CD4-positive, alpha-beta T cell treated with Interleukin-15 for 4 hours (primary cell): ENCODE results near the gene PTGFR.

Experiments used
- DNase-seq: peaks from one replicate; pipeline ENCODE4 v3.0.0-alpha.2; 2020; ENCODE audit warnings: low spot score

Gene PTGFR

DNA sequence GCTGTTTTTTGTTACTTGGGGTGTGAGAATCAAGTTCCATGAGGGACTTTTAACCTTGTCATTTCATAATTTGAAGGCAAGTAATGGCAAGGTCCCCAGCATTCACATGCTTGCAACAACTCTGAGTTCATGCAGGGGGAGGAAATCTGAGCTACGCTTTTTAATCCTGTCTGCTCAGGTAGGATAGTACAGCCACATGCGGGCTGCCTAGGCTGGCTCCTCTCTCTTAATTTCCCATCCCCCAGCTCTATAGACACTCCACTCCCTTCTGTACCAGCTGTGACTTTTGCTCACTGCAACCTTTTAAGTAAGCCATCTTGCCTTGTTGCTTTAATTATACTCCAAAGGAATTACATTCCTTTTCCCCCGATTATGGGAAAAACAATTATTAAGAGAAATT, 30.1 kb downstream of the PTGFR start:
- DNase-seq: no peak

DNA sequence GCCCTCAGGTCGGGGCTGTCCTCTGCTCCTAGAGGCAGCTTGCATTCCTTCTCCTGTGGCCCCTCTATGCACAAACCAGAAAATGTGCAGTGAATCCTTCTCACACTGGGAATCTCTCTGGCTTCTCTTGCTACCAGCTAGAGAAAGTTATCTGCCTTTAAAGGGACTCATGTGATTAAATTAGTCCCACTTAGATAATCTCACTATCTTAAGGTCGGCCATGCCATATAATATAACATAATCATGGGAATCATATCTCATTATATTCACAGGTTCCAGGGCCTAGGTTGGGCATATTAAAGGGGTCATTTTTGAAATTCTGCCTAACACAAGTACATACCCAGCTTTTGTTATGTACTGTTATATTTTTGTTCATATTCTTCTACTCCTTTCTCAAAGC, 31.4 kb downstream of the PTGFR start:
- DNase-seq: no peak

DNA sequence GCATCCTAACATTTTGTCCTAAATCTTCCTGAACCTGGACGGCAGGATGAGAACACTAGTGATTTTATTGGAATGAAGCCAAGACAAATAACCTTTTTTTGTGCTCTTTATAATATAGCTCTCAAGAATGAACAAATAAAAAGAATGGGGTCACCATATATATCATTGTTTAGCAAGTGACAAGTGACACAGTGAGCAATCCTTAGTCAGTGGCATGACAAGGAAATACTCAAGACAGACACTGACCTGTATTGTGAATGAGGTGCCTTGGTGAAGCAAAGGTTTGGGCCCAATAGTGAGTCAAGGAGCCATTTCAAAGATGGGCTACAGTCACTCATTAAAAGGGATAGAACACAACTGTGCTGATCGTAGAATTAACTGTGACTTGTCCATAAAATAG, 35.7 kb downstream of the PTGFR start:
- no peak for DNase-seq

DNA sequence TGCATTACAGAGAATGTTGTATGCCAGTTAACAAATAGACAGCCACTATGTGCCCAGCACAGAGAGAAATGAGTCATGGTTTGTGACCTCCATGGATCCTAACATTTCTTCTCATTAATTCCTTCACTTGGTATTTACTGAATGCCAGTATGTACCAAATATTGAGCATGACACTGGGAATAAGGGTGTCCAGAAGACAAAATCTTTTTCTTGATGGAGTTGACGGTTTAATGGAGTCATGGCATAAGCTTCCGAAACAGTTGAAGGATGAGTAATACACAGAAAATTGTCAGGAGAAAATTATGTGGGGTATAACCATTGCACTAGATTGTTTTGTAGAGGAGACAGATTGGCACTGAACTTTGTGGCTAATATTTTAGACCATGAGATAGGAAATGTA, 36.9 kb downstream of the PTGFR start:
- DNase-seq: no peak

DNA sequence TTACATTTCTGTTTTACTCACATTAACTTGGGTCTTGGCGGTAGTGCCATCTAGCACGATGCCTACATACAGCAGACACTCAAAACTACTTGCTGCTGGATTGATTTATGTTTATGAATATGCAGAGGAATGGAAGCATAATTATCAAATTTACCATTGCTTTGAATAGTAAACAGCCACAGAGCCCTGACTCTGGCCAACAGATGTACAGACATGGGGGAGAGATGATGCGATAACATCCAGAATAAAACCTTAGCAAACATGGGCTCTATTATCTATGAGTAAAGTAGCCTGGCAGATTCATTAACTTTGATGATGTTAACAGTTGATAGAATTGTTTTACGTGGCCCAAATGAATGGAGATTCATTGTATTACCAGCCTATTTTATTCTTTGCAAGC, 42.8 kb downstream of the PTGFR start:
- DNase-seq: no peak

DNA sequence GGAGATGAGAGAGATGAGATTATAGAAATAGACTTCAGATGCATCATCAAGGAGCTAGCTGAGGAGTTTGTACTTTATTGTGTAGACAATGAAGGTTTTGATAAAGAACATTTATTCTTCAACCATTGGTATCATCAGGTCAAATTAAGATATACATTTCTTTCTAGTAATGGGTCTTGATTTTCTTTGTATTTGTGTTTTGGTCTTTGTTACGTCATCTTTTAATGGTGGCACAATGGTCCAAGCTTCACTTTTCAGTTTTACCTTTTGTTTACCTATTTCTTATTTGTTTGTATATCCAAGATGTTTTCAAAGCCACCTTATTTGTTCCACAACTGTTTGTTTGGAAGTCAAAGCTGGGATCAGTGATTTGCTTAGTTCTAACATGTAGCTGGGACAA, 44.5 kb downstream of the PTGFR start:
- no peak for DNase-seq

DNA sequence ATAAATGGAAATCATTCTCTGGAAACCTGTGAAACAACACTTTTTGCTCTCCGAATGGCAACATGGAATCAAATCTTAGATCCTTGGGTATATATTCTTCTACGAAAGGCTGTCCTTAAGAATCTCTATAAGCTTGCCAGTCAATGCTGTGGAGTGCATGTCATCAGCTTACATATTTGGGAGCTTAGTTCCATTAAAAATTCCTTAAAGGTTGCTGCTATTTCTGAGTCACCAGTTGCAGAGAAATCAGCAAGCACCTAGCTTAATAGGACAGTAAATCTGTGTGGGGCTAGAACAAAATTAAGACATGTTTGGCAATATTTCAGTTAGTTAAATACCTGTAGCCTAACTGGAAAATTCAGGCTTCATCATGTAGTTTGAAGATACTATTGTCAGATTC, 45.7 kb downstream of the PTGFR start:
- no peak for DNase-seq

DNA sequence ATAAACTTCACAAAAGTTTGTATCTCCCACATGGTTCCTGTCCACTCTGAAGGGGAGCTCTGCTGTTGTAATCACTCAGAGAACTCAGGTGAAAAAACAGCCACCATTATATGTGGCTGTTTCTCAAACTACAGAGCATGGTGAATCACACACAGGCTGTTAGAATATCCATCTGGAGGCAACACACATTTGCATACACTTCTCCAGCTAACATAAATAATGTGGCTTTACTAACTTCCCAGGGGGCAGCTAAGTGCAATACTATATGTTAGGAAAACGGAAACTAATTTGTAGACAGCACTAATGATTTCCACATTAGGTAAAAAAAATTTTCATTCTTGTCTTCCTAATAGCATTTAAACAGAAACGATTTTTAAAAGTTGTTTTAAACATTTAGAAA, 49.3 kb downstream of the PTGFR start:
- no peak for DNase-seq

DNA sequence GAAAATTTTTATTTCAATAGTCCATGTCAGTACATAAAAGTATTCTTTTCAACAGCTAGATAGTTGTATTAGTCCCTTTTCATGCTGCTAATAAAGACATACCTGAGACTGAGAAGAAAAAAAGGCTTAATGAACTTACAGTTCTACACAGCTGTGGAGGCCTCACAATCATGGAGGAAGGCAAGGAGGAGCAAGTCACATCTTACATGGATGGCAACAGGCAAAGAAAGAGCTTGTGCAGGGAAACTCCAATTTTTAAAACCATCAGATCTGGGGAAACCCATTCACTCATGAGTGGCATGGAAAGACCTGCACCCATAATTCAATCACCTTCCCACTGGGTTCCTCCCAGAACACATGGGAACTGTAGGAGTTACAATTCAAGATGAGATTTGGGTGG, 50.7 kb downstream of the PTGFR start:
- no peak for DNase-seq

DNA sequence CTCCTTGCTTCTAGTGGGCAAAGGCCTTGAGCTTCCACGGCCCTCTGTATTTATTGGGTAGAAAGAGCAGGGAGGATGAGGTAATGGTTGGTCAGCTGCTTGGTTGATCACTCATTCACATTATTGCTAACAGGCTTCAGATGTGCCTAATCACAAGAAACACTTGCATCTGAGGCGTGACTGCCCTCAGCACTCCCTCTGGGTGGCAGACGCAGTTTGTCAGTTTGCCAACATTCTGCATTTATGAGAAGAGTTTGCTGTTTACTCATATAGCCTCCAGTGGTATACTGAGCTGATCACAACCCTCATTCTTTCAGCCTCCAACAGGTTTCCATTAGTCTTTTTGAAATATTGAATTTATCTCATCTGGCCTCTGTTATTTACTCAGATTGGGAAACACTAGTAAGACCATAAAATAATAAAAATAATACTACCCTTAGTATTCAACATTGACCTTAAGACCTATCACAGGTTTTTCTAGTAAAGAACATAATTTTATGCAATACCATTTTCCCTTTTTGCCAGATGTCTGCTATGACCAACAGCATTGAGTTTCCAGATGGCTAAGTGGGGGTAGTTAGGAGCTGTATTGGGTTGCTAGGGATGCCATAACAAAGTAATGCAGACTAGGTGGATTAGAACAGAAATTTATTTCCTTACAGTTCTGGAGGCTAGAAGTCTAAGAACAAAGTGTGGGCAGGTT, 53.3 kb downstream of the PTGFR start:
- no peak for DNase-seq

DNA sequence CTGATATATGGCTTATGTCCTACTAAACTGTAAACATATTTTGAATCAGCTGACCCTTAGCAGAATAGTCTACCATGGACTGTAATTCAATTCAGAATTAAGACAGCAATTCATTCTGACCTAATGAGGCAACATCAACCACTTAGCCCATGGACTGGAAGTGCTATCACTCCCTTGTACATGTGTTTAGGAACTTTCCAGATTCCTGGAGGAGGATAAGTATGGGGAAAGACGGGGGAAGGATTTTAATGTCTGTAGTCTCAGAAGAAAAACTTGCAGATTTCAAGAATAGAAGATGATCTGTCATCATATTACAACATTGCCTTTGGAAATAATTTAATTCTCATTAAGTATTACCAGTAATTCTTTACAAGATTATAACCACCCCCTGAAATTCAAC, 56.3 kb downstream of the PTGFR start:
- no peak for DNase-seq

DNA sequence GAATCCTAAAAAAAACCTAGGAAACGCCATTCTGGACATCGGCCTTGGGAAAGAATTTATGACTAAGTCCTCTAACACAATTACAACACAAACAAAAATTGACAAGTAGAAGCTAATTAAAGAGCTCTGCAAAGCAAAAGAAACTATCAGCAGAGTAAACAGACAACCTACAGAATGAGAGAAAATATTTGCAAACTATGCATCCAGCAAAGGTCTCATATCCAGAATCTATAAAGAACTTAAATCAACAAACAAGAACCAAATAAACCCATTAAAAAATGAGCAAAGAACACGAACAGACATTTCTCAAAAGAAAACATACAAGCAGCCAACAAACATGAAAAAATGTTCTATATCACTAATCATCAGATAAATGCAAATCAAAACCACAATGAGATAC, 58.6 kb downstream of the PTGFR start:
- DNase-seq: no peak

DNA sequence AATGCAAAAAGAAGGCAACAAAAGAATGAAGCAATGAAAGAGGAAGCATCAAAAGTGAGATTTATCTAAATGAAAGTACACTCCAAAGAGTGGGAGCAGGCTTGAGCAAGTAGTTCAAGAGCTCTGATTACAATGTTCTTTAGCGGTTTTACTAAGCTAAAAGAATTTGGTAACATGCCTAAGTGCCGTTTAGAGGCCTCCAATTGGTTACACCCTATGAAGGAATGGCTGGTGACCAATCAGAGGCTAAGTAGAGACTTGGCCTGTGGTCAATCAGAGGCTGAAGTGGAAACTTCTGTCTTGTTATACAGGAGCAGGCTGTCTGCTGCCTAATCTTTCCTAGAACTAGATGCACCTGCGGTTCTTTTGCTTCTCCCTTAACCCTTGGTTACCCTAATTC, 59.1 kb downstream of the PTGFR start:
- no peak for DNase-seq

DNA sequence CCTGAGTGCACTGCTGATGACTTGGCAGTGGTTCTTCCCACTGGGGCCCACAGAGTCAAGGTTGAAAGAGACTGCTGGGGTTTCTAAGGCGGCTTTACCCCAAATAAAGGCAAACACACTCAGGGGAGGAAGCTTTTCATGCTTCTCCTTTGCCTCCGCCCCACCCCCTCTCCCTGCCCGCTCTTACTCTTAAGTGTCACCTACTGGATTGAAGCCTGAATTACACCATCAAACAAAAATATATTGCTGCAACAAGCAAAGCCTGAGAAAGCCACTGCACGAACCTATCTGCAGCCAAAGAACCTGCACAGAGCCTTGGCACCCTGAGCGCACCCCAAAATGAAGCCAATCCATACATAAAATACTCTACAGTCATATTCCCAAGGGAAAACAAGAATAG, 63.1 kb downstream of the PTGFR start:
- DNase-seq: no peak

DNA sequence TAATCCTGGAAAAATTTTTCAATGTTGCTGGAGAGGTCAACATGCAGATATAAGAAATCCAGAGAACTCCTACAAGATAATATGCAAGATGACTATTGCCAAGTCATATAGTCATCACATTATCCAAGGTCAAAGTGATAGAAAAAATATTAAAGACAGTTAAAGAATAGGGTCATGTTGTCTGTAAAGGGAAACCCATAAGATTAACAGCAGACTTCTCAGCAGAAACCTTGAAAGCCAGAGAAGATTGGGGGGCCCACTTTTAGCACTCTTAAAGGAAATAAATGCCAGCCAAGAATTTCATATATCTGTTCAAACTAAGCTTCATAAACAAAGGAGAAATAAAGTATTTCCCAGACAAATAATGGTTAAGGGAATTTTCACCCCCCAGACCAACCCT, 64.1 kb downstream of the PTGFR start:
- DNase-seq: no peak

DNA sequence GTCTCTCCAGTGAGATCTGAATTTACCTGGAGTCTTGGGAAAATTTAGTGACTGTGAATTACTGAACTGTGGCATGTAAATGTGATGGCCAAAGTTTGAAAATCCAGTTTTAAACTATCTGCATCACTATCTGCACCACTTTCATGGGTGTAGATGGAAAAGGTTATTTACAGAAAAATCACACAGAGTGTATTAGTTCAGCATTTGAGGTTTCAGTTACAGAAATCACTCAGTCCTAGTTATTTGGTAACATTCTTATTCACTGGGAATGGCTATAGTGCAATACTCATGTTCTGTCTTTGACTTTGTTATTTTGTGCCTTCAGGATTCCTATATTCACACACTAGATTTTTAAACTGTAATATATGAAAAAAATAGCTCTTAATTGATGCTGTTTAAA, 68.9 kb downstream of the PTGFR start:
- DNase-seq: no peak

DNA sequence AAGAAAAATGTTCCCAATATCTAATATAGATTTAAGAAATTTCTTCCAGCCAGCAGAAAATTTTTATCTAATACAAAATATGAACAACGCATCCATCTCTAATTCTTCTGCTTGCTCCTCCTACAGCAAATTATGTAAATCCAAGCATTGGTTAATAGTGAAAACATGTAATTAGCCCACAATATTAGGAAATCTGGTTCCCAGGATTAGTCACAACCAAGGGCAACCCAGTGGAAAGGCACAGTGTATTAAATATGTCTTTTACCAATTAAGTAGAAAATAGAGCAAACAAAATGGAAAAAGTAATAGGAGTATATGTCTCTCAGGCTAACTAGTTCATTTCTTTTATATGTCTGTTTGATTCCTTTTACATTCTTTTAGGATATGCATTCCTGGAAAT, 70.0 kb downstream of the PTGFR start:
- no peak for DNase-seq

DNA sequence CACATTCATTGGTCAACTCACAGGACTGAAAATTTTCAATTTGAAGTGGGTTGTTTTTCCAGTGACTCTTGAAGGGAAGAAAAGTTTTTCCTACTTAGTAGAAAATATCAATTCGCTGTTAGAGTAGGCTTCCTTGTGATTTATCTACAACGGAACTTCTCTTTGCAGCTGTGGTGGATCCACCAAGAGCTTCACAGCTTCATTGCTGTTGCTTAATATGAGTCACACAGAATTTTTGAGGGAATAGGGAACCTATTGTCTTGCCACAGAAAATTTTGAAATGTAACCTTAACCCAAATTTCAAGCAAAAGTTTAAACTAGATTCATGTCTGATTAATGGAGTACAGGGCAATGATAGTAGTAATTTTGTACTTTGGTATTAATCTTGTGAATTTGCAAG, 71.1 kb downstream of the PTGFR start:
- no peak for DNase-seq

DNA sequence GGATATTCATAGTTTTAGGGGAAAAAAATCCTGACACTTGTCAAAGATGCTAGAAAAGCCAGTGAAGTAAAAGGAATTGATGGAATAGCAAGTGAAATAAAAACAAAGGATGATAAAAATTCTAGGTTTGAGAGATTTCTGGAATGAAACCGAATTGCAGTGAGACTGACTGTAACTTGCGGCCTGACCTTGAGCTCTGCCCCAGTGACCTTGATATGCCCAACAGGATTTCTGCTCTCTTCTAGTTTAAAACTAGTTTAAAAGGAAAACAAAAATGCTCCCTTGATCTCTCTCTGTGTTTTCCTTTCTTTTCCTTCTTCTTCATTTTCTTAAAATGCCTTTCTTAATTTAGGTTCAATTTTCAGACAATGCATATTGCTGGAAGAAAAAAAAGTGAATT, 74.6 kb downstream of the PTGFR start:
- no peak for DNase-seq

DNA sequence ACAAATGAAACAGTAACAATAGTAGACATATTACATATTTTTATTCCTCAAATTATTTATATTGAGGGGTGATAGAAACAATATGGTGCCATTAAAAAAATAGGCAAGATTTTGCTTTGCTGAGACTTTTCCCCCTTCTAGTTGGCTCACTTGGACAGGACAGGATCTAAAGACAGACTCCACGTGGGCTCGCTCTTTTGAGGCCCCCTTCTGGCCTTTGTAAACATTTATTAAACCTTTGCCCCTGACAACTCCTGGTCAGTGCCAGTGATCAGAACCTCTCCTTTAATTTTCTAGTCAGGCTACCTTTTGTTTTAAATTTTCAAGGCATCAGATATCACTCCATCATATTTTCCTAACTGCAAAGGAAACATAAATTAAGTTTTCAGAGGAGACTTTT, 79.8 kb downstream of the PTGFR start:
- DNase-seq: no peak

DNA sequence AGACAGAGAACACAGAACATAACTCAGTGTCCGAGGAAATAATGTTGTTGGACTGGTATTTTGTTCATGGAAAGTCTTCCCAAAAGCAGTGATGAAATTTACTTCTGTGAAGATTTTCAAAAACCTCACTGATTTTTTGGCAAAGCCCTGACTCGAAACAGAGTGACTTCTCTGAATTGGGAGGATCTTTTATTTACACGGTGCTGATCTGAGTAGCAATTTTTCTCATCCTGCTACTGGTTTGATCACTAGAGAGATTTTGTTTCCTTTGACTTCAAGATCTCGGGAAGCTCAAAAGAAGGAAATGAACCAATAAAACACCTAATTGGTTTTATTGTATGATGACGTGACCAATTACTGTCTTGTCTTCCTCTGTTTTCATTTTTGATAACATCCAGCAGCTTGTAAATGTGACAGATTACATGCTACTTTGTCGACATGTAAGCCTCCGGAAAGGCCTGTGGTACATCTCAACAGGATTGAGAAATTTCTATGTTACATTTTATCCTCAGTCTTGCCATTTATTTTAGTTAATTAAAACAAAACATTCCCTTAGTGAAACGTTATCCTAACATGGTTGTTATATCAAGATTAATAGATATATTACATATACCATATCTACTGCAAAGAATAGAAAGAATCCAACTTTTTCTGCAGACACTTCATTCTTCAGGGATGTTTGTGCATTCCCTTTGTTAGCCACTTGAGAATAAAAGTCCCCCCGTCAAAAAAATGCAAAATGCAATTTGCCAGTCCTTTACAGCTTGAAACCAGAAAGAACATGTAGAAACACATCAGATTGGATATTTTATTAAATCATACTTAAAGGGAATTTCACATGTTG, 86.7 kb downstream of the PTGFR start:
- DNase-seq: no peak

DNA sequence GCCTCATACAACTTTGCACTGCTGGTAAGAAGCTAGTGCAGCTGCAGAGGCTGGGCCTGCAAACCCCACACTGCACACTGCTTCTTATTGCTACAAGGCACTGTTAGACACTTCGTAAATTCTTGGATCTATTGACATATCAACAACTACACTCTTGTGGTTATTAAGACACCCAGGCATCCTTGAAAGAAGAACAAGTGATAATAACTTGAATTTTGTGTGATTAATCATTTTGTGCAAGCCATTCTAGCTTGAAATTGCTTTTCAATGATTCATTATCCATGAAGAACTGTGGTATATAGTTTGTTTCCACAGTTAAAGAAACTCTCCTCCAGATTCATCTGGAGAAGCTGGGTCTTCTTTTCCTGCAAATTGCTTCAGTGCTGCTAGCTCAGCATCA, 95.8 kb downstream of the PTGFR start:
- DNase-seq: no peak

DNA sequence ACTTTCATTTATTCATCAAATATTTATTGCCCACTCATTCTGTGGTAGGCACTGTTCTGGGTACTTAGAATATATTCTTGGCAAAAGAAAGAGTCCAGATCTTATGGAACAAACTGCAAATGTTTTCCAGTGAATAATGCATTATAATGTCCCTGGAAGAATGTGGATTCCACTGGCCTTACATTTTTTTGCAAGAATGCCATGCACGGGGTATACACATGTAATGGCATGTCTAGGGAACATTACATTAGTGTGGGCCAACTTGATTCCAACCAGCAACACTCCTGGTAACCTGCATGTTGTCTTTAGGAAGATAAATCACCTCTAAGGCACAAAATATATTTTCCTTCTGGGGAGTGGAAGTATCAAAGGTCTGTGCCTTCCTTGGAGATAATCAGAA, 96.4 kb downstream of the PTGFR start:
- no peak for DNase-seq
